ENCODE results near the gene PTPRT.

- TF ChIP-seq POLR2A (IDR thresholded peaks at IDR 0.05) (no peak), CTCF (IDR thresholded peaks at IDR 0.05) (no peak)
Measured at GRCh38 chr20:42112161-42112560, 1077.5 kb downstream of the PTPRT start.
